Measurements from ENCODE around the gene TXNL4A. TPM values are rescaled to one million over a fixed set of nuclear protein-coding genes. Genes with fewer than 3 reads are reported as not detected.

TXNL4A gene
- total and polyA plus RNA-seq, 9 donors: 9.4 to 57.1 (median 42.3) TPM

GRCh38 chr18:79949697-79950487 lies 38.5 kb downstream of the TXNL4A start:
- Histone ChIP-seq H3K27me3 (no peaks in the 10 kb centered on the region), H3K9me3 (no peaks in the 10 kb centered on the region), H3K4me1 (ENCODE audit: insufficient read depth) (peaks cover 17% of the 10 kb centered on the region), H3K4me3 (peak overlapping the region; percentile 59), H3K36me3 (no peaks in the 10 kb centered on the region), H3K27ac (no peak overlapping the region)
- TF ChIP-seq CTCF (IDR thresholded peaks at IDR 0.05) (no peak), POLR2A (IDR thresholded peaks at IDR 0.05) (no peak), EP300 (IDR thresholded peaks at IDR 0.05) (no peak)
- intact Hi-C loops (cut with DNase I): loop anchor here in 1 of 4 donors (5.0 kb wide), 1 partner anchor 87 kb away; no protein-coding TSS in a partner anchor
- DNase-seq: peak in 3 of 5 donors; percentile 6 to 30 (median 17)
- 64 to 73% (median 70%) methylated on average over 12 of the region's 12 CpGs for WGBS, 3 donors

- intact Hi-C loops (cut with DNase I): no loop called here
- Histone ChIP-seq H3K36me3 (no peaks in the 10 kb centered on the region), H3K27me3 (no peaks in the 10 kb centered on the region), H3K27ac (no peak overlapping the region), H3K4me3 (no peak overlapping the region), H3K4me1 (ENCODE audit: insufficient read depth) (peaks cover 21% of the 10 kb centered on the region), H3K9me3 (no peaks in the 10 kb centered on the region)
- TF ChIP-seq EP300 (IDR thresholded peaks at IDR 0.05): no peak
- no peak for TF ChIP-seq CTCF (IDR thresholded peaks at IDR 0.05)
- TF ChIP-seq POLR2A (IDR thresholded peaks at IDR 0.05): no peak
- WGBS, 3 donors: 86 to 89% (median 88%) methylated on average over 23 of the region's 23 CpGs
- peak in 3 of 5 donors; percentile 4 to 26 (median 12) for DNase-seq
Measured at GRCh38 chr18:79948719-79949411, 39.5 kb downstream of the TXNL4A start.

GRCh38 chr18:79947881-79948610 lies 40.3 kb downstream of the TXNL4A start:
- 87 to 93% (median 90%) methylated on average over 14 to 15 of the region's 15 CpGs for WGBS, 3 donors
- Histone ChIP-seq H3K36me3 (no peaks in the 10 kb centered on the region), H3K9me3 (no peaks in the 10 kb centered on the region), H3K27ac (no peak overlapping the region), H3K4me3 (no peak overlapping the region), H3K4me1 (ENCODE audit: insufficient read depth) (peaks cover 22% of the 10 kb centered on the region), H3K27me3 (no peaks in the 10 kb centered on the region)
- peak in 3 of 5 donors; percentile 2 to 13 (median 12) for DNase-seq
- intact Hi-C loops (cut with DNase I): no loop called here
- TF ChIP-seq CTCF (IDR thresholded peaks at IDR 0.05) (no peak), POLR2A (IDR thresholded peaks at IDR 0.05) (no peak), EP300 (IDR thresholded peaks at IDR 0.05) (no peak)

- peak in 3 of 5 donors; percentile 5 to 29 (median 8) for DNase-seq
- H3K36me3 ChIP-seq: no peaks in the 10 kb centered on the region
- TF ChIP-seq CTCF (IDR thresholded peaks at IDR 0.05) (no peak), POLR2A (IDR thresholded peaks at IDR 0.05) (no peak), EP300 (IDR thresholded peaks at IDR 0.05) (no peak)
- 87 to 90% (median 90%) methylated on average over 13 to 14 of the region's 14 CpGs for WGBS, 3 donors
- intact Hi-C loops (cut with DNase I): no loop called here
- no peak overlapping the region for H3K27ac ChIP-seq
- H3K4me1 ChIP-seq (ENCODE audit: insufficient read depth): peaks cover 24% of the 10 kb centered on the region
- no peaks in the 10 kb centered on the region for H3K27me3 ChIP-seq
- no peaks in the 10 kb centered on the region for H3K9me3 ChIP-seq
- no peak overlapping the region for H3K4me3 ChIP-seq
Measured at GRCh38 chr18:79947054-79947755, 41.2 kb downstream of the TXNL4A start.

All from ovary (tissue), 9 donors.